ENCODE measurements around the gene RNASE11.
"Not testable (repeated sequence)": the region's sequence is repeated elsewhere in the genome, so short reads cannot be mapped to it uniquely, and the experiment has no call there.

DNA sequence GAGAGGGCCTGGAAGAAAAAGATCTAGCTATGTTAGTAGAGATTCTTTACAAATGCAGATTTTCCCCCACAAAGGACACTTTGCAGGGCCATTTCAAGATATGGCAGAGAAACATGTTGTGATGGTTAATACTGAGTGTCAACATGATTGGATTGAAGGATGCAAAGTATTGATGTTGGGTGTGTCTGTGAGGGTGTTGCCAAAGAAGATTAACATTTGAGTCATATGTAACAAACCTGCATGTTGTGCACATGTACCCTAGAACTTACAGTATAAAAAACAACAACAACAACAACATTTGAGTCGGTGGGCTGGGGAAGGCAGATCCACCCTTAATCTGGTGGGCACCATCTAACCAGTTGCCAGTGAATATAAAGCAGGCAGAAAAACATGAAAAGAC, 20.6 kb downstream of the RNASE11 start:
- not testable (repeated sequence) for TF ChIP-seq POLR2AphosphoS5 (IDR thresholded peaks at IDR 0.05; ENCODE audit: borderline replicate concordance, low read depth, low read length); FOXP2 (optimal IDR thresholded peaks at IDR 0.05; ENCODE audit: control extremely low read depth, extremely low read length, insufficient read depth)
